Stimulated activated CD4-positive, alpha-beta T cell treated with anti-CD3 and anti-CD28 coated beads, Interleukin-1b, Interleukin-23, amount 100 ng/mL, for 4 hours (primary cell): ENCODE measurements around the gene PDLIM3.
"Not testable (repeated sequence)": the region's sequence is repeated elsewhere in the genome, so short reads cannot be mapped to it uniquely, and the experiment has no call there.

ENCODE experiments used
- DNase-seq, 2 donors: peaks; one replicate each; pipeline ENCODE4 v3.0.0-alpha.2; 2020; ENCODE audit warnings: low read depth in 2 of 2

PDLIM3 gene

GRCh38 chr4:185518494-185518893 lies 16.8 kb downstream of the PDLIM3 start:
- DNase-seq: no peak

GRCh38 chr4:185518069-185518468 lies 17.2 kb downstream of the PDLIM3 start:
- DNase-seq: no peak

- DNase-seq: no peak
These were observed 20.1 kb downstream of the PDLIM3 start for GRCh38 chr4:185515248-185515647.

GRCh38 chr4:185514182-185514697 lies 21.1 kb downstream of the PDLIM3 start:
- DNase-seq: no peak

DNA sequence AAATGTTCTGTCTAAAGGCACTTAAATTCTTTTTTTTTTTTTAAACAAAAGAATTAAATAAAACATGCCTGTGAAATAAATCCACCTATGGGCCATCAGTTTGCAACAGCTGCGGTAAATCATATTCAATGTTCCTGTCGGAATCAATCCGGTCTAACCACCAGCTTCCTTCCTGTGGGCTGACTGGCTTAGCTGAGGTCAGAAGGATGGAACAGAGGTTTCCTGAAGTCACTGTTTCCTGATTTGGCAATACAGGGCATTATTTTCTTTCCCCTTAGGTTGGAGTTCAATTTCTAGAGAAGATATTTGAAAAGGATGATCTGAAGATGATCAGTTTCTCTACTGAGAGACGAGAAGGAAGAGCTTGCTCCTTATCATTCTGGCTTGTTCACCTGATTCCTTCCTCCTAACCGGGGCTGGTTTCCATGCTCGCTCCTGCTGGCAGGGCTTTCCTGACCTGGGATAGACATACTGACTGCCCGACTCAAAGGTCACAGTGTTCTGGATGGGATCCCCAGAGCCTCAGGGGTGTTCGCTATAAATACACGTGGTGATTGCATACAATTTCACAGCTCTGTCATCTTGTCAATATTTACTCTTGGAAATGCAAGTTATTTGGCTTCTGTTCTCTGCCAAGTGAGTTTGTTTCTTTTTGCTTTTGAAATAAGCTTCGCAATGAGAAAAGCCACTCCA lies 21.7 kb downstream of the PDLIM3 start:
- no peak for DNase-seq

- DNase-seq: no peak
These were observed 22.8 kb downstream of the PDLIM3 start for GRCh38 chr4:185512516-185512915.

- DNase-seq: not testable (repeated sequence)
These were observed 24.1 kb downstream of the PDLIM3 start for GRCh38 chr4:185511243-185511642.

GRCh38 chr4:185510806-185511205 lies 24.5 kb downstream of the PDLIM3 start:
- DNase-seq: no peak

GRCh38 chr4:185508181-185508580 lies 27.1 kb downstream of the PDLIM3 start:
- no peak for DNase-seq

GRCh38 chr4:185506422-185506821 lies 28.9 kb downstream of the PDLIM3 start:
- DNase-seq: no peak

GRCh38 chr4:185504098-185505047 lies 30.9 kb downstream of the PDLIM3 start:
- no peak for DNase-seq

DNA sequence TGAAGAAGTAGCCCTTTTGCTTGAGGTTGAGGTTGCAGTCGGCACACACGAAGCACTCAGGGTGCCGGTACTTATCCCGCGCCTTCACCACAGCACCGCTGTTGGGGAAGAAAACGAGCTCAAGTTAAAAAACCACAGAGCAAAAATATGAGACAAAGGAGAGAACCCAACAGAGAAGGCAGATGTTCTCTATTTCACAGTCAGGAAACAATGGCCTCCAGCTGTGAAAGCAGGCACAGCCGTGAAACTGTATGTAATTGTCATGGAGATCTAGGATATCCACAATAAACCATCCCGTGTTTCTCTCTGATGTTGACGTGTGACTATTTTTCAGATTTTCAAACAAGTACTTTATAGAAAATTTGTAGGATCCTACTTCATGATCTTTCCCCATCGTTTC lies 32.9 kb downstream of the PDLIM3 start:
- no peak for DNase-seq

DNA sequence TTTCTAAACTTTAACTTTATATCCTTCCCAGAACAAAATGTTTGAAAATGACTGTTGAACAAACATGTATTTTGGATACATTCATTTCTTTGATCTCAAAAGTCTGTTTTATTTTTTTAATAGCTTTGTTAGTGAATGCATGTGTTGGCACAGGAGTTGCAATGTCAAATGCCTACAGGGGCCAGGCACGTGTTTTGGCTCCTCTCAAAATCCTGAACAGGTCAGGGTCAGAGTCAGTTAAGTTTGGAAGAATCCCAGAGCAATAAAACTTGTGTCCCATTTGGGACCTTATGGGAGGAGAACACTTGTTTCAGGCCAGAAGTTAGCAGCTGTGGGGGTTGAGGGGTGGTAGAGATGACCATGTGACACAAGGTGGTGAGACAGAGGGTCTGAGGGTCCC lies 34.7 kb downstream of the PDLIM3 start:
- DNase-seq: no peak

DNA sequence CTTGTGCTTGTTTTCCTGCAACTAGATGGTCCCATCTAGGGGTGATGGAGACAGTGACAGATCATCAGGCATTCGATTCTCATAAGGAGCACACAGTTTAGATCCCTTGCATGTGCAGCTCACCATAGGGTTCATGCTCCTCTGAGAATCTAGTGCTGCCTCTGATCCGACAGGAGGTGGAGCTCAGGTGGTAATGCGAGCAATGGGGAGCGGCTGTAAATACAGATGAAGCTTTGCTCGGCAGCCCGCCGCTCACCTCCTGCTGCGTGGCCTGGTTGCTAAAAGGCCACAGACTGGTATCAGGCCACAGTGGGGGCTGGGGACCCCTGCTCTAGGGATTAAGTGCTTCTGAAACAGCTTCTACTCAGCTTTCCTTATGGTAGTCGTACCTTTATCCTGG lies 35.3 kb downstream of the PDLIM3 start:
- DNase-seq: no peak

DNA sequence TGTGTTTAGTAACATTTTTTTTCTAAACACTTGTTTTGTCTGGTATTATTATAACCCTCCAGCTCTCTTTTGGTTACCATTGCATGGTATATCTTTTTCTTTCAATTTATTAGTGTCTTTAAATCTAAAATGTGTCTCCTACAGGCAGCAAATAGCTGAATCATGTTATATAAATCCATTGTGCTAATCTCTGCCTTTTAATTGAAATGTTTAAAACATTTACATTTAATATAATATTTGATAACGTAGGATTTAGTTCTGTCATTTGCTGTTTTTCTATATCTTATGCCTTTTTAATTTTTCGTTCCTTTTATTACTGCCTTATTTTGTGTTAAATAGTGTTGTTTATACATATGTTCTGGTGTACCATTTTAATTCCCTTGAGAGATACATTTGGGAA lies 46.7 kb downstream of the PDLIM3 start:
- no peak for DNase-seq

- DNase-seq: no peak
These were observed 53.9 kb downstream of the PDLIM3 start for GRCh38 chr4:185481401-185481800.

- no peak for DNase-seq
These were observed 55.1 kb downstream of the PDLIM3 start for GRCh38 chr4:185480016-185480732.

- no peak for DNase-seq
These were observed 55.8 kb downstream of the PDLIM3 start for GRCh38 chr4:185479507-185479971.

GRCh38 chr4:185473247-185473646 lies 62.1 kb downstream of the PDLIM3 start:
- no peak for DNase-seq

GRCh38 chr4:185472103-185472542 lies 63.2 kb downstream of the PDLIM3 start:
- DNase-seq: no peak

GRCh38 chr4:185471235-185472102 lies 63.8 kb downstream of the PDLIM3 start, which contains the start of gene CCDC110:
CCDC110 (minus strand) TSS chr4:185471733; CDS start chr4:185471683, 50 bp downstream.
- DNase-seq: peak; percentile 95
